GM18870 (cell line): ENCODE measurements around the gene PTPRO.
A peak's percentile ranks its signal among the peaks of the same experiment; 100 is the strongest.
"Not testable (repeated sequence)": the region's sequence is repeated elsewhere in the genome, so short reads cannot be mapped to it uniquely, and the experiment has no call there.

ENCODE experiments used
- ATAC-seq: cut with Tn5 transposase; IDR thresholded peaks from one replicate; pipeline ENCODE4 v1.9.1; 2021; ENCODE audit warnings: moderate library complexity; ENCODE audit not compliant: unreplicated experiment

The PTPRO gene

GRCh38 chr12:15599266-15600037 is 277.1 kb downstream of the PTPRO start:
- ATAC-seq: no peak

- no peak for ATAC-seq
Measured at GRCh38 chr12:15600223-15600935, 278.1 kb downstream of the PTPRO start.

GRCh38 chr12:15601210-15601800 is 279.0 kb downstream of the PTPRO start:
- no peak for ATAC-seq

- no peak for ATAC-seq
Measured at GRCh38 chr12:15602051-15602672, 279.9 kb downstream of the PTPRO start.

GRCh38 chr12:15603474-15604085 is 281.3 kb downstream of the PTPRO start:
- ATAC-seq: no peak

DNA sequence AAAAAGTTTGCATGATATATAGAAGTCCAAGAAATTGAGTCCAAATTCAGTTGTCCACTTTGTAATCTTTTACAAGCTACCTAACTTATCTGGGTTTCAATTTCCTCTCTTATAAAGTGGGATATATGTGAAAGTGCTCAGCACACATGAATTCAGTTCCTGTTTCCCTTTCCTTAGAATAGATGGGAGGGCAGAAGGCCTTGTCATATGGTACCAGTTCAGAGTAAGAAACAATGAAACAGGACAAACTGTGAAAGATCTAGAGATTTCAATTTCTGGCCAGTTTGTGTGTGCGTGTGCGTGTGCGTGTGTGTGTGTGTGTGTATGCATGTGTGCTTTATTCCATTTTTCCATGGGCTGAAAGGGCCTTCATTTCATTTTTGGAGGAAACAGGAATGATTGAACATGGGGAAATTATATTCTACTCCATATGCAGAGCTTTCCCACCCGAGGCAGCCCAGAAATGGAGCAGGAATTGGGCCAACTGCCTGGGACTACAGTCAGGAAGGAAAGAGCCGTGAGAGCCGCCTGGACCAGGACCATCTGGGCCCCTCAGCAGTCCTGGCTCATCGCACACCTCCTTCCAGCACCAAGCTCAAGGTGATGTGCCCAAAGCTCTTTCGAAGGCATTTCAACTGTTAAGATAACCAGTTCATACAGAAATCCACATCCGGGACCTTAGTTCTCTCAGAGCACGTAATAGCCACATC is 283.7 kb downstream of the PTPRO start:
- no peak for ATAC-seq

DNA sequence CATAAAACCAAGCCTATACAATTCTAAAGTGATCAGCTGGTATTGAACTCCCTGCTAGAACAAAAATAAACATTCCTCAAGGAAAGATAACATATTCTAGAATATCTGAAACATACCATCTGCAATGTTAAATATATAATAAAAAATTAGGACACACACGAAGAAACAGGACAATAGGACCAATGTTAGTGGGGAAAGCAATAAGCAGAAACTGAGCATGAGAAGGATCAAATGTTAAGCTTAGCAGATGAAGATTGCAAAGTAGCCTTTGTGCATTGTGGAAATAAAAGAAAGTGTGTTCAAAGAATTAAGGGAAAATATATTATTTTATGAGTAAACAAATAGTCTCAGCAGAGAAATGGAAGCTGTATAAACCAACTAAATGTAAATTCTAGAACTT is 286.1 kb downstream of the PTPRO start:
- no peak for ATAC-seq

DNA sequence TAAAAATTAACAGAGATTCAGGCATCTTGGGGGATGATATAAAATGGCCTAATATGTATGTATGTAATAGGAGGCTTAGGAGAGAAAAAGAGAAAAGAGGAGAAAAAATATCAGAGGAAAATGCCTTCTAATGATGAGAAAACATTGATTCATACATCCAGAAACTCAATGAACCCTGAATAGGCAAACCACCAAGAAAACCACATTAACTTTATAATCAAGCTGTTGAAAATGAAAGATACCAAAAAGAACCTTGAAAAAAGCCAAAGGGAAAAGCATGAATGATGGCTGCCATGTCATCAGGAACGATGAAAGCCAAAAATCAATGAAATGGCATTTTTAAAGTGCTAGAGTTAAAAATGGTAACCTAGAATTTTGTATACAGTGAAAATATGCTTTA is 286.6 kb downstream of the PTPRO start:
- ATAC-seq: no peak

DNA sequence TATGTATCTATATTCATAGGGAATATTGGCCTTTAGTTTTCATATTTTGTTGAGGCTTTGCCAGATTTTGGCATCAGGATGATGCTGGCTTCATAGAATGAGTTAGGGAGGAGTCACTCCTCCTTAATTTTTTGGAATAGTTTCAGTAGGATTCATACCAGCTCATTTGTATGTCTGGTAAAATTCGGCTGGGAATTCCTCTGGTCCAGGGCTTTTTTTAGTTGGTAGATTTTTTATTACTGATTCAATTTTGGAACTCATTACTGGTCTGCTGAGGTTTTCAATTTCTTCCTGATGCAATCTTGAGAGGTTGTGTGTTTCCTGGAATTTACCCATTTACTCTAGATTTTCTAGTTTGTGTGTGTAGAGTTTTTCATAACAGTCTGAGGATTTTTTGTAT is 291.7 kb downstream of the PTPRO start:
- no peak for ATAC-seq

DNA sequence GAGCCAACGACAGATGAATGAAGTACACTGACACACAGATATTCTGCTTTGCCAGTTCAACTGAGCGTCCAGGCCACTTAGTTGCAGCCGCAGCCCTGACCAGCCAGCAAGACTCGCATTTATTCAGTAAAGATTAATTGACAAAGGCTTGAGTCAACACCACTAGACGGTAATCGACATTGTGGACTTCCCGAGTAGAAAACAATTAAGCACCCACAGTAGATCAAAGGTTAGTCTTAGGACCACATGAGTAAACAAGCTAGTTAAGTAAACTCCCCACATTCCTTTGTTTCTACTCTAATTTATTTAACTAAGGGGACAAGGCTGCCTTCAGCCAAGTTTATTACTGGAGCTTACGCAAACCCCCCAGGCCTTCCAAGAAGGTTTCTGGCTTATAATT is 294.2 kb downstream of the PTPRO start:
- ATAC-seq: not testable (repeated sequence)

- ATAC-seq: no peak
Measured at GRCh38 chr12:15620741-15621539, 298.6 kb downstream of the PTPRO start.

GRCh38 chr12:15625075-15625474 is 302.8 kb downstream of the PTPRO start:
- ATAC-seq: no peak

- no peak for ATAC-seq
Measured at GRCh38 chr12:15627995-15628945, 306.0 kb downstream of the PTPRO start.

- ATAC-seq: peak; percentile 72
Measured at GRCh38 chr12:15629108-15629507, 306.8 kb downstream of the PTPRO start.

DNA sequence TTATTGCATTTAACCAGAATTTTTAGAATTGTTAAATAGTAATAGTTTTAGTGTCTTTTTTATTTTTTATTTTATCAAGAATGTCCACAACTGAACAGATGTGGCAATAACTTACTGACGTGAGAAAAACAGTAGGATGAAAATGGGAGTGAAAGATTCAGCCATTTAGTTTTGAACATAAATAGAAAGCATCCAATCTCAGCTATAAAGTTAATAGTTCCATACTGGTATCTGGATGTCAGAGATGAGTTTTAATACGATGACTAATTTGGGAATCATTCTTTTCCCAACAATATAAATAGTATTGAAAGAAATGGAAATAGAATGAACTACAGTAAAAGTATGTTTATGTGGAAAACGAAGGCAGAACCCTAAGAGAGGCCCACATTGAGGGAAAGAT is 307.5 kb downstream of the PTPRO start:
- no peak for ATAC-seq

DNA sequence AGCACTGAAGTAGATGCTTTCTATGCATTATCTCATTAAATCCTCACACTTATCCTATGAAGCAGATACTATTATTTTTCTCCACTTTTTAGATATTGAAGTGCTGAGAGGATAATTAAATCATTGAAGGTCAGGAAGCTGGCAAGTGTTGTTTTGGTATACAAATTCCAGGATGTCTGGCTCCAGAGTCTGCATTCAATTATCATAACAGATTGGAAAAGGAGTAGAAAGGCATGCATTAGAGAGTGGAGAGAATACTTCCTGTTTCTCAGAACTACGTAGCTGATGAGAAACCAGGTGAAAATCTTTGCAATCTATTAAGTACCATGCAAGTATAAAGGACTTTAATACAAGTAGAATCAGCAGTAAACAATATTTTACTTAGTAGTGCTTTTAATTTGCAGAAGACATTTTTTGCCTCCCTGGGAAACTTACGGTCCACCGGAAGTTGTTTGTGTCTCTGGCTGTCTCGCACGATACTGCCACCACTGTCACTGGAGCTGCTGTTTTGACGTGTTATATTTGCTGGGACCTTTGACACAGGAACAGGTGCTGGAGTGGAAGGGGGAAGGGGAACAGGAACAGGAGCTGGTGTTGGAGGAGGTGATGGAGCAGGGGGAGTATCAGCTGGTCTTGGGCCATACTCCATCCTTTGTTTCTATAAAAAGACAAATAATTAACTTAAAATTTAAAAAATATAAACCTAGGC is 308.9 kb downstream of the PTPRO start:
- ATAC-seq: no peak

GRCh38 chr12:15632708-15633107 is 310.4 kb downstream of the PTPRO start:
- no peak for ATAC-seq

- ATAC-seq: no peak
Measured at GRCh38 chr12:15633201-15633600, 310.9 kb downstream of the PTPRO start.
